WTC11 (cell line): ENCODE data around the gene LAMP2. TPM values are rescaled to one million over a fixed set of nuclear protein-coding genes. Genes with fewer than 3 reads are reported as not detected.

ENCODE experiments used
- ATAC-seq: fragments of 200-7000 bp; cut with Tn5 transposase; 2 replicates; pipeline ENCODE4 v1.10.0; 2021; ENCODE audit warnings: mild to moderate bottlenecking, moderate library complexity
- CTCF ChIA-PET: fragments of 300-600 bp; sonication (Branson Sonifier 250); formaldehyde crosslinking; loops from one replicate; lab custom pipeline; 2021; ENCODE audit warnings: antibody characterized with exemption; lab: Charles Lee
- POLR2A ChIA-PET: fragments of 350-600 bp; sonication (Branson Sonifier 250); formaldehyde crosslinking; loops from one replicate; lab custom pipeline; 2021; ENCODE audit warnings: antibody characterized with exemption; lab: Charles Lee
- DNase-seq: peaks from one replicate; pipeline ENCODE4 v3.0.0; 2021; ENCODE audit warnings: low spot score
- H3K27ac Mint-ChIP-seq: 2 replicates; pipeline ENCODE4 v1.8.0; 2021; ENCODE audit warnings: mixed read lengths
- H3K27me3 Mint-ChIP-seq: 2 replicates; pipeline ENCODE4 v1.8.0; 2021; ENCODE audit warnings: low read depth, mild to moderate bottlenecking, moderate library complexity, mixed read lengths
- H3K36me3 Mint-ChIP-seq: 2 replicates; pipeline ENCODE4 v1.8.0; 2021; ENCODE audit warnings: mixed read lengths
- H3K4me1 Mint-ChIP-seq: 2 replicates; pipeline ENCODE4 v1.8.0; 2022; ENCODE audit warnings: mixed read lengths
- H3K4me3 Mint-ChIP-seq: 2 replicates; pipeline ENCODE4 v1.8.0; 2021; ENCODE audit warnings: mild to moderate bottlenecking, moderate library complexity, mixed read lengths
- H3K9me3 Mint-ChIP-seq: 2 replicates; pipeline ENCODE4 v1.8.0; 2021; ENCODE audit warnings: mixed read lengths
- ESRRA ChIP-seq: sonication (generic); formaldehyde crosslinking; IDR thresholded peaks from 2 replicates; pipeline ENCODE4 v1.8.1; 2022; ENCODE audit warnings: mild to moderate bottlenecking, missing genetic modification reagents, borderline replicate concordance
- FOXJ3 ChIP-seq: sonication (generic); formaldehyde crosslinking; IDR thresholded peaks from 2 replicates; pipeline ENCODE4 v1.9.0; 2021; ENCODE audit warnings: missing genetic modification reagents, mild to moderate bottlenecking, borderline replicate concordance
- GTF2I ChIP-seq: fragments of 250-450 bp; sonication (Bioruptor Pico); conservative IDR thresholded peaks from 2 replicates; pipeline ENCODE4 v1.4.0; 2021; ENCODE audit warnings: mild to moderate bottlenecking
- HMGA2 ChIP-seq: fragments of 250-450 bp; sonication (Bioruptor Pico); IDR thresholded peaks from 2 replicates; pipeline ENCODE4 v1.4.0; 2021; ENCODE audit warnings: mild to moderate bottlenecking, moderate library complexity
- NFATC4 ChIP-seq: fragments of 250-450 bp; sonication (Bioruptor Pico); IDR thresholded peaks from 2 replicates; pipeline ENCODE4 v1.9.0; 2021; ENCODE audit warnings: mild to moderate bottlenecking
- NFE2L1 ChIP-seq: sonication (generic); formaldehyde crosslinking; IDR thresholded peaks from 2 replicates; pipeline ENCODE4 v1.8.1; 2023; ENCODE audit warnings: missing genetic modification reagents
- NR1H2 ChIP-seq: sonication (generic); formaldehyde crosslinking; IDR thresholded peaks from 2 replicates; pipeline ENCODE4 v1.9.0; 2021; ENCODE audit warnings: mild to moderate bottlenecking, moderate library complexity, missing genetic modification reagents
- RORB ChIP-seq: fragments of 250-450 bp; sonication (Bioruptor Pico); IDR thresholded peaks from 2 replicates; pipeline ENCODE4 v1.9.0; 2021; ENCODE audit warnings: mild to moderate bottlenecking
- TCF7 ChIP-seq: sonication (generic); formaldehyde crosslinking; IDR thresholded peaks from 2 replicates; pipeline ENCODE4 v1.8.0; 2022; ENCODE audit warnings: mild to moderate bottlenecking, low read depth, missing genetic modification reagents, moderate library complexity
- ZNF138 ChIP-seq: sonication (generic); formaldehyde crosslinking; conservative IDR thresholded peaks from 2 replicates; pipeline ENCODE4 v1.8.1; 2022; ENCODE audit warnings: mild to moderate bottlenecking, moderate library complexity, missing genetic modification reagents
- ZNF219 ChIP-seq: sonication (generic); formaldehyde crosslinking; IDR thresholded peaks from 2 replicates; pipeline ENCODE4 v1.8.0; 2023; ENCODE audit warnings: missing genetic modification reagents, mild to moderate bottlenecking, borderline replicate concordance
- ZNF232 ChIP-seq: sonication (generic); formaldehyde crosslinking; IDR thresholded peaks from 2 replicates; pipeline ENCODE4 v1.8.0; 2022; ENCODE audit warnings: mild to moderate bottlenecking, missing genetic modification reagents
- ZNF317 ChIP-seq: sonication (generic); formaldehyde crosslinking; IDR thresholded peaks from 2 replicates; pipeline ENCODE4 v1.8.1; 2023; ENCODE audit warnings: low read depth, mild to moderate bottlenecking, moderate library complexity, missing genetic modification reagents, borderline replicate concordance
- total RNA-seq: library from RNA; stranded (reverse); gene quantifications from 3 replicates; pipeline ENCODE4 v1.2.3, GENCODE V29; 2021
- TF ChIP-seq, protein P1 (sequence below): fragments of 250-450 bp; sonication (Bioruptor Pico); conservative IDR thresholded peaks from 2 replicates; pipeline ENCODE4 v1.9.0; 2021; ENCODE audit warnings: mild to moderate bottlenecking
- TF ChIP-seq, protein P2 (sequence below): sonication (generic); formaldehyde crosslinking; IDR thresholded peaks from 2 replicates; pipeline ENCODE4 v1.8.1; 2022; ENCODE audit warnings: missing genetic modification reagents, borderline replicate concordance
- TF ChIP-seq, protein P3 (sequence below): sonication (generic); formaldehyde crosslinking; IDR thresholded peaks from 2 replicates; pipeline ENCODE4 v1.8.0; 2023; ENCODE audit warnings: mild to moderate bottlenecking, missing genetic modification reagents
- TF ChIP-seq, protein P4 (sequence below): sonication (generic); formaldehyde crosslinking; IDR thresholded peaks from 2 replicates; pipeline ENCODE4 v1.8.1; 2023; ENCODE audit warnings: mild to moderate bottlenecking, missing genetic modification reagents
- TF ChIP-seq, protein P5 (sequence below): sonication (generic); formaldehyde crosslinking; IDR thresholded peaks from 2 replicates; pipeline ENCODE4 v1.8.1; 2022; ENCODE audit warnings: low read depth, mild to moderate bottlenecking, moderate library complexity, missing genetic modification reagents, borderline replicate concordance

The LAMP2 gene
- total RNA-seq, 1 experiment from 2014 or later: 28.8 TPM

DNA sequence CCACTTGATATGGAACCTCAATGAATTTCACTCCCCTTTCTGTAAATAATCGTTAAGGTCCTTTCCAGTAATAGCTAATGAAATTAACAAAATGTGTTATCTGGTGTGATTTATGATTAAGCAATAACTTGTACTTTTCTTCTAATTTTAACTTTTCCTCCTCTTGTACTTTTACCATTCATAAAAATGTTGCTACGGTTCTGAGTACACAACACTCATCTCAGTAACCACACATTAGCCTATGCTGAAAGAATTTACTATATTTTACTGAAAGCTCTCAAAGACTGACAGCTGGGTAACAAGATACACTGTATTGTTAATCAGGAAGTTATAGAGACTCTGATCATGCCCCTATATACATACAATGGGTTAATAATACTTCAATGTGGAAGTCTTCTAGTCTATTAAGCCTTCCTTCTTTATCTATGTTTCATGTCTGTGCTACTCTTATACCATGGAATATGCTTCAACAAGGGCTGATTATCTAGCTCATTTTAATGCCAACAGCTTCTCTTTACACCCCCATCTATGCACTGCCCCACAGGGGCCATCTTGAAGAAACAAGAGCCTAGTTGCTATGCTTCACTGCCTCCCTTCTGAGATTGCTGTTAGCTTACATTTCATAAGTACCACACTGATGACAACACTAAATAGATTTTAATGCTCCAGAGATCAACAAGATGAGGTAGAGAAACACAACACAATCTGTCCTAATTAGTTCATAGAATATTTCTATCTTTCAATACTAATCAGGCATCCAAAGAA lies 39.1 kb downstream of the LAMP2 start:
- H3K9me3 Mint-ChIP-seq: no peaks in the 10 kb centered on the region
- DNase-seq (no peak), ATAC-seq (no peak)
- no peaks in the 10 kb centered on the region for H3K36me3 Mint-ChIP-seq
- H3K27ac Mint-ChIP-seq: no peak overlapping the region
- POLR2A ChIA-PET: no interaction called here
- CTCF ChIA-PET: interaction anchor here (1.7 kb wide), 1 partner anchor 22 kb away, joined by 6 read pairs; no protein-coding TSS in a partner anchor
- H3K4me1 Mint-ChIP-seq: peaks cover 11% of the 10 kb centered on the region
- no peaks in the 10 kb centered on the region for H3K27me3 Mint-ChIP-seq
- TF ChIP-seq ZNF219 (CRISPR knock-in tag): no peak
- TF ChIP-seq NFATC4 (CRISPR knock-in tag): no peak
- TF ChIP-seq ZNF138 (CRISPR knock-in tag): no peak
- TF ChIP-seq ZNF317 (CRISPR knock-in tag): no peak
- TF ChIP-seq HMGA2 (CRISPR knock-in tag): no peak
- TF ChIP-seq NFE2L1 (CRISPR knock-in tag): no peak
- TF ChIP-seq RORB (CRISPR knock-in tag): no peak
- TF ChIP-seq ZNF232 (CRISPR knock-in tag): no peak
- TF ChIP-seq, protein P1, sequence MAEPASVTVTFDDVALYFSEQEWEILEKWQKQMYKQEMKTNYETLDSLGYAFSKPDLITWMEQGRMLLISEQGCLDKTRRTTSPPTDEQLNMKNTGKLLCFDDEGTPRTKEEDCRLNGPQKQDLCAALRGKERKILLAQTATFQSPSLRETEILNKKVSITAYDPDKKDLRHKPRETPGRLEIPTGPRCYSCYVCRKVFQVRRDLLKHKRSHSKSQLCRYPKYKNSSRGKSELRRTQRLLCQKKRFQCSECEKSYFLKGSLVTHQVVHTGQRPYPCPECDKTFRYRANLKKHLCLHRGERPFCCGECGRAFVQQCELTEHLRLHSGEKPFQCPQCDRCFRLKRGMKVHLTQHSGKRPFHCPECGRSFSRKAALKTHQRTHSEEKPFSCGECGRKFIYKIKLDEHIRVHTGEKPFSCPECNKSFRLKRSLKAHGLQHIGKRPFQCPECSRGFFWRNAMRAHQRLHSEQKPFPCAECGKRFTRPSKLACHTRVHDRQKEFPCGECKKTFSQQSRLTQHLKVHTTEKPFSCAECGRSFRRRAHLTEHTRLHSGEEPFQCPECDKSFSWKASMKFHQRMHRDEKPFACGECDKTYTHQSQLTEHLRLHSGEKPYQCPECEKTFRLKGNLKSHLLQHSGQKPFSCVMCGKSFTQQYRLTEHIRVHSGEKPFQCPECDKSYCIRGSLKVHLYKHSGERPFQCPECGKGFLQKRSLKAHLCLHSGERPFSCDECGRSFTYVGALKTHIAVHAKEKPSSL (CRISPR knock-in tag): no peak
- TF ChIP-seq NR1H2 (CRISPR knock-in tag): no peak
- TF ChIP-seq, protein P2, sequence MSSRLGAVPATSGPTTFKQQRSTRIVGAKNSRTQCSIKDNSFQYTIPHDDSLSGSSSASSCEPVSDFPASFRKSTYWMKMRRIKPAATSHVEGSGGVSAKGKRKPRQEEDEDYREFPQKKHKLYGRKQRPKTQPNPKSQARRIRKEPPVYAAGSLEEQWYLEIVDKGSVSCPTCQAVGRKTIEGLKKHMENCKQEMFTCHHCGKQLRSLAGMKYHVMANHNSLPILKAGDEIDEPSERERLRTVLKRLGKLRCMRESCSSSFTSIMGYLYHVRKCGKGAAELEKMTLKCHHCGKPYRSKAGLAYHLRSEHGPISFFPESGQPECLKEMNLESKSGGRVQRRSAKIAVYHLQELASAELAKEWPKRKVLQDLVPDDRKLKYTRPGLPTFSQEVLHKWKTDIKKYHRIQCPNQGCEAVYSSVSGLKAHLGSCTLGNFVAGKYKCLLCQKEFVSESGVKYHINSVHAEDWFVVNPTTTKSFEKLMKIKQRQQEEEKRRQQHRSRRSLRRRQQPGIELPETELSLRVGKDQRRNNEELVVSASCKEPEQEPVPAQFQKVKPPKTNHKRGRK (CRISPR knock-in tag): no peak
- no peak for TF ChIP-seq TCF7 (CRISPR knock-in tag)
- TF ChIP-seq ESRRA (CRISPR knock-in tag): no peak
- TF ChIP-seq, protein P3, sequence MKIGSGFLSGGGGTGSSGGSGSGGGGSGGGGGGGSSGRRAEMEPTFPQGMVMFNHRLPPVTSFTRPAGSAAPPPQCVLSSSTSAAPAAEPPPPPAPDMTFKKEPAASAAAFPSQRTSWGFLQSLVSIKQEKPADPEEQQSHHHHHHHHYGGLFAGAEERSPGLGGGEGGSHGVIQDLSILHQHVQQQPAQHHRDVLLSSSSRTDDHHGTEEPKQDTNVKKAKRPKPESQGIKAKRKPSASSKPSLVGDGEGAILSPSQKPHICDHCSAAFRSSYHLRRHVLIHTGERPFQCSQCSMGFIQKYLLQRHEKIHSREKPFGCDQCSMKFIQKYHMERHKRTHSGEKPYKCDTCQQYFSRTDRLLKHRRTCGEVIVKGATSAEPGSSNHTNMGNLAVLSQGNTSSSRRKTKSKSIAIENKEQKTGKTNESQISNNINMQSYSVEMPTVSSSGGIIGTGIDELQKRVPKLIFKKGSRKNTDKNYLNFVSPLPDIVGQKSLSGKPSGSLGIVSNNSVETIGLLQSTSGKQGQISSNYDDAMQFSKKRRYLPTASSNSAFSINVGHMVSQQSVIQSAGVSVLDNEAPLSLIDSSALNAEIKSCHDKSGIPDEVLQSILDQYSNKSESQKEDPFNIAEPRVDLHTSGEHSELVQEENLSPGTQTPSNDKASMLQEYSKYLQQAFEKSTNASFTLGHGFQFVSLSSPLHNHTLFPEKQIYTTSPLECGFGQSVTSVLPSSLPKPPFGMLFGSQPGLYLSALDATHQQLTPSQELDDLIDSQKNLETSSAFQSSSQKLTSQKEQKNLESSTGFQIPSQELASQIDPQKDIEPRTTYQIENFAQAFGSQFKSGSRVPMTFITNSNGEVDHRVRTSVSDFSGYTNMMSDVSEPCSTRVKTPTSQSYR (CRISPR knock-in tag): no peak
- TF ChIP-seq, protein P4, sequence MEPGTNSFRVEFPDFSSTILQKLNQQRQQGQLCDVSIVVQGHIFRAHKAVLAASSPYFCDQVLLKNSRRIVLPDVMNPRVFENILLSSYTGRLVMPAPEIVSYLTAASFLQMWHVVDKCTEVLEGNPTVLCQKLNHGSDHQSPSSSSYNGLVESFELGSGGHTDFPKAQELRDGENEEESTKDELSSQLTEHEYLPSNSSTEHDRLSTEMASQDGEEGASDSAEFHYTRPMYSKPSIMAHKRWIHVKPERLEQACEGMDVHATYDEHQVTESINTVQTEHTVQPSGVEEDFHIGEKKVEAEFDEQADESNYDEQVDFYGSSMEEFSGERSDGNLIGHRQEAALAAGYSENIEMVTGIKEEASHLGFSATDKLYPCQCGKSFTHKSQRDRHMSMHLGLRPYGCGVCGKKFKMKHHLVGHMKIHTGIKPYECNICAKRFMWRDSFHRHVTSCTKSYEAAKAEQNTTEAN (CRISPR knock-in tag): no peak
- TF ChIP-seq FOXJ3 (CRISPR knock-in tag): no peak
- TF ChIP-seq GTF2I (CRISPR knock-in tag): no peak
- TF ChIP-seq, protein P5, sequence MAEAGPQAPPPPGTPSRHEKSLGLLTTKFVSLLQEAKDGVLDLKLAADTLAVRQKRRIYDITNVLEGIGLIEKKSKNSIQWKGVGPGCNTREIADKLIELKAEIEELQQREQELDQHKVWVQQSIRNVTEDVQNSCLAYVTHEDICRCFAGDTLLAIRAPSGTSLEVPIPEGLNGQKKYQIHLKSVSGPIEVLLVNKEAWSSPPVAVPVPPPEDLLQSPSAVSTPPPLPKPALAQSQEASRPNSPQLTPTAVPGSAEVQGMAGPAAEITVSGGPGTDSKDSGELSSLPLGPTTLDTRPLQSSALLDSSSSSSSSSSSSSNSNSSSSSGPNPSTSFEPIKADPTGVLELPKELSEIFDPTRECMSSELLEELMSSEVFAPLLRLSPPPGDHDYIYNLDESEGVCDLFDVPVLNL (CRISPR knock-in tag): no peak
- no peak overlapping the region for H3K4me3 Mint-ChIP-seq
